WTC11 (cell line): ENCODE measurements around the gene ARMC6.

Experiments used
- CREB1 ChIP-seq: sonication (generic); formaldehyde crosslinking; IDR thresholded peaks from 2 replicates; pipeline ENCODE4 v1.8.0; 2023; ENCODE audit warnings: mild to moderate bottlenecking, missing genetic modification reagents
- ETV6 ChIP-seq: sonication (generic); formaldehyde crosslinking; IDR thresholded peaks from 2 replicates; pipeline ENCODE4 v1.8.1; 2022; ENCODE audit warnings: mild to moderate bottlenecking, missing genetic modification reagents
- JUN ChIP-seq: sonication (generic); formaldehyde crosslinking; IDR thresholded peaks from 2 replicates; pipeline ENCODE4 v1.8.0; 2023; ENCODE audit warnings: mild to moderate bottlenecking, missing genetic modification reagents
- MYBL2 ChIP-seq: sonication (generic); formaldehyde crosslinking; IDR thresholded peaks from 2 replicates; pipeline ENCODE4 v1.8.1; 2023; ENCODE audit warnings: mild to moderate bottlenecking, moderate library complexity, missing genetic modification reagents
- NR2C2 ChIP-seq: sonication (generic); formaldehyde crosslinking; IDR thresholded peaks from 2 replicates; pipeline ENCODE4 v1.8.0; 2022; ENCODE audit warnings: mild to moderate bottlenecking, missing genetic modification reagents
- SMAD3 ChIP-seq: sonication (generic); formaldehyde crosslinking; IDR thresholded peaks from 2 replicates; pipeline ENCODE4 v1.8.0; 2022; ENCODE audit warnings: missing genetic modification reagents, mild to moderate bottlenecking, borderline replicate concordance
- ZBTB21 ChIP-seq: sonication (generic); formaldehyde crosslinking; IDR thresholded peaks from 2 replicates; pipeline ENCODE4 v1.8.1; 2023; ENCODE audit warnings: mild to moderate bottlenecking, missing genetic modification reagents, borderline replicate concordance
- ZNF263 ChIP-seq: sonication (generic); formaldehyde crosslinking; IDR thresholded peaks from 2 replicates; pipeline ENCODE4 v1.8.1; 2022; ENCODE audit warnings: low read depth, mild to moderate bottlenecking, moderate library complexity, missing genetic modification reagents
- ZNF416 ChIP-seq: fragments of 250-450 bp; sonication (Bioruptor Pico); IDR thresholded peaks from 2 replicates; pipeline ENCODE4 v1.9.0; 2021; ENCODE audit warnings: mild to moderate bottlenecking, inconsistent platforms
- TF ChIP-seq, protein P1 (sequence below): fragments of 200-600 bp; IDR thresholded peaks from 2 replicates; pipeline ENCODE4 v1.8.0; 2022; ENCODE audit warnings: antibody characterized with exemption
- TF ChIP-seq, protein P2 (sequence below): sonication (generic); formaldehyde crosslinking; IDR thresholded peaks from 2 replicates; pipeline ENCODE4 v1.8.1; 2023; ENCODE audit warnings: mild to moderate bottlenecking, missing genetic modification reagents, moderate library complexity
- TF ChIP-seq, protein P3 (sequence below): sonication (generic); formaldehyde crosslinking; conservative IDR thresholded peaks from 2 replicates; pipeline ENCODE4 v1.8.1; 2022; ENCODE audit warnings: mild to moderate bottlenecking, missing genetic modification reagents
- TF ChIP-seq, protein P4 (sequence below): sonication (generic); formaldehyde crosslinking; IDR thresholded peaks from 2 replicates; pipeline ENCODE4 v1.8.0; 2022; ENCODE audit warnings: mild to moderate bottlenecking, missing genetic modification reagents
- TF ChIP-seq, protein P5 (sequence below): fragments of 250-450 bp; sonication (Bioruptor Pico); IDR thresholded peaks from 2 replicates; pipeline ENCODE4 v2.1.2; 2022; ENCODE audit warnings: mild to moderate bottlenecking, moderate library complexity

DNA sequence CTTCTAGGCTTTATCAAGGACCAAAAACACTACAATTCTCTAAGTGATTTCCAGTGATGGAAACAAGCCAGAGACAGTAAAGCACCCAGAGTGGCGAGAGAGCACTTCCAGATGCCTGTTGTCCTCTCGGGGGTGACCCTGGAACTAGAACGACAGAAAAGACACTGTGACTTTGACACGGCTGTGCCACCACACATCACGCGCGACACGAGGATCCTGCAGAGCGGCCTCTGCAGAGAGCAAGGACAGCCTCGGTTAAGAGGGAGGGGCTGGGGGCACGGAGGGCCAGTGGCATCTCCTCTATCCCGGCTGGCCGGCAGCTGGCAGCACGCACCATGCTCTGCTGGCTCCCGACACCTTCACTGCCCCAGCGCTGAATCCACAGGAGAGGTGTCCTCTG is 42.4 kb upstream of the ARMC6 start:
- TF ChIP-seq, protein P1, sequence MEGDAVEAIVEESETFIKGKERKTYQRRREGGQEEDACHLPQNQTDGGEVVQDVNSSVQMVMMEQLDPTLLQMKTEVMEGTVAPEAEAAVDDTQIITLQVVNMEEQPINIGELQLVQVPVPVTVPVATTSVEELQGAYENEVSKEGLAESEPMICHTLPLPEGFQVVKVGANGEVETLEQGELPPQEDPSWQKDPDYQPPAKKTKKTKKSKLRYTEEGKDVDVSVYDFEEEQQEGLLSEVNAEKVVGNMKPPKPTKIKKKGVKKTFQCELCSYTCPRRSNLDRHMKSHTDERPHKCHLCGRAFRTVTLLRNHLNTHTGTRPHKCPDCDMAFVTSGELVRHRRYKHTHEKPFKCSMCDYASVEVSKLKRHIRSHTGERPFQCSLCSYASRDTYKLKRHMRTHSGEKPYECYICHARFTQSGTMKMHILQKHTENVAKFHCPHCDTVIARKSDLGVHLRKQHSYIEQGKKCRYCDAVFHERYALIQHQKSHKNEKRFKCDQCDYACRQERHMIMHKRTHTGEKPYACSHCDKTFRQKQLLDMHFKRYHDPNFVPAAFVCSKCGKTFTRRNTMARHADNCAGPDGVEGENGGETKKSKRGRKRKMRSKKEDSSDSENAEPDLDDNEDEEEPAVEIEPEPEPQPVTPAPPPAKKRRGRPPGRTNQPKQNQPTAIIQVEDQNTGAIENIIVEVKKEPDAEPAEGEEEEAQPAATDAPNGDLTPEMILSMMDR, result no peak
- TF ChIP-seq CREB1 (no peak), NR2C2 (CRISPR knock-in tag) (no peak), SMAD3 (CRISPR knock-in tag) (no peak), ZNF416 (CRISPR knock-in tag) (no peak), JUN (CRISPR knock-in tag) (no peak), ZBTB21 (CRISPR knock-in tag) (no peak), ZNF263 (CRISPR knock-in tag) (no peak), MYBL2 (CRISPR knock-in tag) (no peak), ETV6 (CRISPR knock-in tag) (no peak)
- TF ChIP-seq, protein P2, sequence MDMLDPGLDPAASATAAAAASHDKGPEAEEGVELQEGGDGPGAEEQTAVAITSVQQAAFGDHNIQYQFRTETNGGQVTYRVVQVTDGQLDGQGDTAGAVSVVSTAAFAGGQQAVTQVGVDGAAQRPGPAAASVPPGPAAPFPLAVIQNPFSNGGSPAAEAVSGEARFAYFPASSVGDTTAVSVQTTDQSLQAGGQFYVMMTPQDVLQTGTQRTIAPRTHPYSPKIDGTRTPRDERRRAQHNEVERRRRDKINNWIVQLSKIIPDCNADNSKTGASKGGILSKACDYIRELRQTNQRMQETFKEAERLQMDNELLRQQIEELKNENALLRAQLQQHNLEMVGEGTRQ, result no peak
- TF ChIP-seq, protein P3, sequence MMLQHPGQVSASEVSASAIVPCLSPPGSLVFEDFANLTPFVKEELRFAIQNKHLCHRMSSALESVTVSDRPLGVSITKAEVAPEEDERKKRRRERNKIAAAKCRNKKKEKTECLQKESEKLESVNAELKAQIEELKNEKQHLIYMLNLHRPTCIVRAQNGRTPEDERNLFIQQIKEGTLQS (CRISPR knock-in tag), result no peak
- TF ChIP-seq, protein P4, sequence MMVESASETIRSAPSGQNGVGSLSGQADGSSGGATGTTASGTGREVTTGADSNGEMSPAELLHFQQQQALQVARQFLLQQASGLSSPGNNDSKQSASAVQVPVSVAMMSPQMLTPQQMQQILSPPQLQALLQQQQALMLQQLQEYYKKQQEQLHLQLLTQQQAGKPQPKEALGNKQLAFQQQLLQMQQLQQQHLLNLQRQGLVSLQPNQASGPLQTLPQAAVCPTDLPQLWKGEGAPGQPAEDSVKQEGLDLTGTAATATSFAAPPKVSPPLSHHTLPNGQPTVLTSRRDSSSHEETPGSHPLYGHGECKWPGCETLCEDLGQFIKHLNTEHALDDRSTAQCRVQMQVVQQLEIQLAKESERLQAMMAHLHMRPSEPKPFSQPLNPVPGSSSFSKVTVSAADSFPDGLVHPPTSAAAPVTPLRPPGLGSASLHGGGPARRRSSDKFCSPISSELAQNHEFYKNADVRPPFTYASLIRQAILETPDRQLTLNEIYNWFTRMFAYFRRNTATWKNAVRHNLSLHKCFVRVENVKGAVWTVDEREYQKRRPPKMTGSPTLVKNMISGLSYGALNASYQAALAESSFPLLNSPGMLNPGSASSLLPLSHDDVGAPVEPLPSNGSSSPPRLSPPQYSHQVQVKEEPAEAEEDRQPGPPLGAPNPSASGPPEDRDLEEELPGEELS (CRISPR knock-in tag), result no peak
- TF ChIP-seq, protein P5, sequence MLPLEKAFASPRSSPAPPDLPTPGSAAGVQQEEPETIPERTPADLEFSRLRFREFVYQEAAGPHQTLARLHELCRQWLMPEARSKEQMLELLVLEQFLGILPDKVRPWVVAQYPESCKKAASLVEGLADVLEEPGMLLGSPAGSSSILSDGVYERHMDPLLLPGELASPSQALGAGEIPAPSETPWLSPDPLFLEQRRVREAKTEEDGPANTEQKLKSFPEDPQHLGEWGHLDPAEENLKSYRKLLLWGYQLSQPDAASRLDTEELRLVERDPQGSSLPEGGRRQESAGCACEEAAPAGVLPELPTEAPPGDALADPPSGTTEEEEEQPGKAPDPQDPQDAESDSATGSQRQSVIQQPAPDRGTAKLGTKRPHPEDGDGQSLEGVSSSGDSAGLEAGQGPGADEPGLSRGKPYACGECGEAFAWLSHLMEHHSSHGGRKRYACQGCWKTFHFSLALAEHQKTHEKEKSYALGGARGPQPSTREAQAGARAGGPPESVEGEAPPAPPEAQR, result no peak
